HG03565 (cell line): ENCODE measurements around the gene PTOV1.
A peak's percentile ranks its signal among the peaks of the same experiment; 100 is the strongest.

Experiments
- ATAC-seq: cut with Tn5 transposase; IDR thresholded peaks from one replicate; pipeline ENCODE4 v1.9.1; 2021; ENCODE audit warnings: mild to moderate bottlenecking, moderate library complexity; ENCODE audit not compliant: unreplicated experiment

Gene PTOV1

GRCh38 chr19:49850487-49851342 is at the start of gene PTOV1:
Gene PTOV1 (plus strand): TSS chr19:49851159.
- ATAC-seq = peak; percentile 58

DNA sequence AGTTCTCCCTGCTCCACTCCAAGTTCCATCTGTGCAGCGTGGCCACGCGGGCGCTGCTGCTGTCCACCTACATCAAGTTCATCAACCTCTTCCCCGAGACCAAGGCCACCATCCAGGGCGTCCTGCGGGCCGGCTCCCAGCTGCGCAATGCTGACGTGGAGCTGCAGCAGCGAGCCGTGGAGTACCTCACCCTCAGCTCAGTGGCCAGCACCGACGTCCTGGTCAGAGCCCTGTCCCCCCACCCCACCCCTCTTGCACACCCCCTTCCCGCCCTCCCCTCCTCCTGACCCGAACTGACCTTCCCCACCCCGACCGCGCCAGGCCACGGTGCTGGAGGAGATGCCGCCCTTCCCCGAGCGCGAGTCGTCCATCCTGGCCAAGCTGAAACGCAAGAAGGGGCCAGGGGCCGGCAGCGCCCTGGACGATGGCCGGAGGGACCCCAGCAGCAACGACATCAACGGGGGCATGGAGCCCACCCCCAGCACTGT is 49.5 kb upstream of the PTOV1 start:
- no peak for ATAC-seq

DNA sequence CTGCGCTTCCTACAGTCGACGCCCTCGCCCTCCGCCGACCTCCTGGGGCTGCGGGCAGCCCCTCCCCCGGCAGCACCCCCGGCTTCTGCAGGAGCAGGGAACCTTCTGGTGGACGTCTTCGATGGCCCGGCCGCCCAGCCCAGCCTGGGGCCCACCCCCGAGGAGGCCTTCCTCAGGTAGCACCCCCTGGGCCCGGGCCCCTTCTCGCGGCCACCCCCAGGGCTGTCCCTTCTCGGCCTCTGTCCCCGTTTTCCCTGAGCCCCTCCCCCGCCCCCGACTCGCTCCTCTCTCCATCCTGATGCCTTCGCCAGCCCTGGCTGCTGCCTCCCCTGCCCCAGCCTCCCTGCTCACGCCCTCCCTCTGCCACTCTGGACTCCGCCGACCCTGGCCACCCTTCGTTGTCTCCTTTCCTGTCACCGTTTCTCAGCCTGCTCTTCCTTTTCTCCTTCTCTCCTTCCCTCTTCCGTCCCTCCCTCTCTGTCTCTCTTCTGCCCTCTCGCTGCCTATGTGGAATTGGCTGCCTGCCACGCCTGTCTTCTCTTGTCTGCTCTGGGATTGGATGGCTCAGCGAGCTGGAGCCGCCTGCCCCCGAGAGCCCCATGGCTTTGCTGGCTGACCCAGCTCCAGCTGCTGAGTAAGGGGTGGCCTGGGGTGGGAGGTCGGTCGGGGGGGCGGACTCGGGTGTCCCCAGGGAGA is 48.8 kb upstream of the PTOV1 start:
- no peak for ATAC-seq

- ATAC-seq = no peak
Measured at GRCh38 chr19:49802836-49803528, 48.0 kb upstream of the PTOV1 start.

GRCh38 chr19:49803529-49803856 is 47.5 kb upstream of the PTOV1 start:
- ATAC-seq = no peak

GRCh38 chr19:49805822-49806619 is 44.9 kb upstream of the PTOV1 start:
- no peak for ATAC-seq

GRCh38 chr19:49806620-49806959 is 44.4 kb upstream of the PTOV1 start:
- ATAC-seq = no peak

- no peak for ATAC-seq
Measured at GRCh38 chr19:49807058-49807903, 43.7 kb upstream of the PTOV1 start.

GRCh38 chr19:49807904-49808675 is 42.9 kb upstream of the PTOV1 start:
- no peak for ATAC-seq

GRCh38 chr19:49808711-49809159 is 42.2 kb upstream of the PTOV1 start:
- ATAC-seq = no peak

GRCh38 chr19:49809160-49809940 is 41.6 kb upstream of the PTOV1 start:
- ATAC-seq = no peak

DNA sequence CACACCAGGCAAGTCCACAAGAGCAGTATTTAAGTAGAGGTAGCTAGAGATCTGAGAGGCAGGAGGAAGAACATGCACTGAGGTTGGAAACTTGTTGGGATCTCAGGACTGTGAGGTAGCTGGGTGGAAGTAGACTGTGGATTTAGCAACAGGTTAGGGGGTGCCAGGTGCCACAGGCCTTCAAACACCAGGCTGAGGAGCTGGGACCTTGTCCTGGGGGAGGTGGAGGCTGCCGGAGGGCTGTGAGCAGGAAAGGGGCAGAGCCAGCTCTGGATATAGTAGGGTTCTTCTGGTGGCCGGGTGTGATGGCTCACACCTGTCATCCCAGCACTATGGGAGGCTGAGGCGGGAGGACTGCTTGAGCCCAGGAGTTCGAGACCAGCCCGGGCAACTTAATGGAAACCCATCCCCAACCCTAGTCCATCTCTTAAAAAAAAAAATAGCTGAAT is 41.0 kb upstream of the PTOV1 start:
- ATAC-seq = no peak

DNA sequence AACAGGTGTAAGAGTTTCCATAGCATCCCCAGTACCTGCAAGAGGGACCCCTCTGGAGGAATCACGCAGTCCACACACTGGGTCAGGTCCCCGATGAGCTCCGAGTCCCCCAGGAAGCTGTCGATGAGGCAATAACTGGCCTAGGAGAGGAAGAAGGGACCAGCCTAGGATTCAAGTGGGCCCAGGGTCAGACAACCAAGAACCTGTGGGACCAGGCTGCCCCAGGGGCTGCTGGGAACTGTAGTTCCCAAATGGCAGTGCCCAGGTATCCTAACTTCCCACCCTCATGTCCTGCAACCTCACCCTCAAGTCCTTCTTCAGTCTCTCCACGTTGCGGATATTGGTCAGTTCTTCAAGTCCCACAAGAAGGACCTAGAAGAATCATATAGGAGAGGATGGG is 39.6 kb upstream of the PTOV1 start:
- ATAC-seq = no peak

DNA sequence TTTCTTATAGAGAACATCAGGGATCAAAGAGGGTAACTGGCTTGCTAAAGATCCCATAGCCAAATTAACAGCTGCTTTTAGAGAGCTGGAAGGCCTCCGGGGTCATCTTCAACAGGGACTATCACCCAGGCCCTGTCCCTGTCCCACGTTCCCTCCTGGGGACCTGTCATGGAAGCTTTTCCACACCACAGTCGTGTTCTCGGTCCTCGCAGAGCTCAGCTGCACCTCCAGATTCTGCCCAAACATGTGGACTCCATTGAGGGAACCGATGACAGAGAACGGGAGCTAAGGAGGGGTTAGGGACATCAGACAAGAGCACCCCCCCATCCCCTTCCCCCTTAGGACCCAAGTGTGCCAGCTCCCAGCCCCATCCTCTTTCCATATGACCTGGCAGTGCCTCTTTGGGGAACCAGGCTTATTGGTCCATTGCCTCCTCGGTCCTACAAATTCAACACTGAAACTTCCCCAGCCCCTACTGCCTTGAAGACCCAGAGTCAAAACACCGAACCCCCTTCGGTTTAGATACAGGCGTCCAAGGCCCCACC is 38.4 kb upstream of the PTOV1 start:
- no peak for ATAC-seq

GRCh38 chr19:49812997-49813861 is 37.7 kb upstream of the PTOV1 start, which contains the start of gene FUZ:
Gene FUZ (minus strand): TSS chr19:49813292. CDS start chr19:49813106, 186 bp downstream.
- peak; percentile 49 for ATAC-seq

DNA sequence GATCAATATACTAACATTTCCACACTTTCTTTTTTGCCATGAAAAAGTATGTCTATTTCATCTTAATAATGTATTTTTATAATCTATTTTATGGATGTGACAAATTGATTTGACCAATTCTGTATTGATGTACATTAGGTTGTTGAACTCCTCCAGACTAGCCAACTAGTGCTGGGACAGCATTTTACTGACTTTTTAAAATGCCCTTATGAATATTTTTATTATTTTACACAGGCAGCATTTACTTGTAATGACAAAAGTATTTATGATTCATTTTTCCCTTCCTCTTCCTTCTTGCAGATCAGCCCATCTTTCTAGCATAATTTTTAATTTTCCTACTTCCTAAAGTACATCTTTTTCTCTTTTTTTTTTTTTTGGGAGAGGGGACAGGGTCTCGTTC is 36.9 kb upstream of the PTOV1 start:
- ATAC-seq = no peak

GRCh38 chr19:49816590-49816989 is 34.4 kb upstream of the PTOV1 start:
- ATAC-seq = no peak
